Sigmoid colon (tissue), 7 donors: ENCODE data around the gene P3H2. TPM values are rescaled to one million over a fixed set of nuclear protein-coding genes. Genes with fewer than 3 reads are reported as not detected.
"Not testable (repeated sequence)": the region's sequence is repeated elsewhere in the genome, so short reads cannot be mapped to it uniquely, and the experiment has no call there.

Experiments
- DNase-seq: peaks from one replicate; pipeline ENCODE4 v3.0.0-alpha.2; 2019
- H3K27ac ChIP-seq, 4 donors: fragments of 200-600 bp; sonication (generic); one replicate each; pipeline ENCODE4 v1.5.1; 2016 to 2019; ENCODE audit warnings: mild to moderate bottlenecking in 1 of 4
- H3K27me3 ChIP-seq, 3 donors: fragments of 200-600 bp; sonication (generic); one replicate each; pipeline ENCODE4 v1.5.1; 2019; ENCODE audit warnings: mild to moderate bottlenecking in 1 of 3
- H3K36me3 ChIP-seq, 4 donors: fragments of 200-600 bp; sonication (generic); one replicate each; pipeline ENCODE4 v1.5.1; 2016 to 2019
- H3K4me1 ChIP-seq, 4 donors: fragments of 200-600 bp; sonication (generic); one replicate each; pipeline ENCODE4 v1.5.1; 2017 to 2019
- H3K4me3 ChIP-seq, 4 donors: fragments of 200-600 bp; sonication (generic); one replicate each; pipeline ENCODE4 v1.5.1; 2017 to 2019; ENCODE audit warnings: mild to moderate bottlenecking in 2 of 4, moderate library complexity in 1 of 4
- H3K9me3 ChIP-seq, 4 donors: fragments of 200-600 bp in 3 of 4; sonication (generic) in 3 of 4; one replicate each; pipeline versions ENCODE4 v1.5.1 to v1.6.1; 2013 to 2019
- EP300 ChIP-seq, 4 donors: sonication (generic); formaldehyde crosslinking; IDR thresholded peaks; one replicate each; pipeline ENCODE4 v1.6.1; 2017; ENCODE audit warnings: antibody characterized with exemption in 4 of 4
- POLR2A ChIP-seq, 2 donors: fragments of 450-650 bp; IDR thresholded peaks; one replicate each; pipeline ENCODE4 v1.6.1; 2016; ENCODE audit warnings: antibody characterized with exemption in 2 of 2, mild to moderate bottlenecking in 2 of 2, moderate library complexity in 2 of 2
- POLR2AphosphoS5 ChIP-seq, 4 donors: sonication (generic); formaldehyde crosslinking; IDR thresholded peaks; one replicate each; pipeline ENCODE4 v1.6.1; 2017; ENCODE audit warnings: antibody characterized with exemption in 4 of 4
- WGBS, 2 donors: extraction: QIAGEN DNeasy Blood & Tissue Kit; methylation state at CpG; one replicate each; pipeline ENCODE4 v1.1.7; 2013; 5-methylcytosine and 5-hydroxymethylcytosine counted together
- intact Hi-C: fragments of 100-400 bp; cut with DNase I; formaldehyde crosslinking; loops from one replicate; pipeline ENCODE4 v1.15.1; 2023
- polyA plus RNA-seq, 3 donors: library from polyadenylated mRNA; stranded (reverse); fragments of 200-250 nt; gene quantifications; one replicate each; pipeline ENCODE4 v1.2.3, GENCODE V29; 2013
- total RNA-seq, 4 donors: library from RNA; depleted of rRNA; stranded (reverse); fragments of >200 nt; gene quantifications; one replicate each; pipeline ENCODE4 v1.1.0, GENCODE V29; 2016
- TF ChIP-seq, protein P1 (sequence below), 4 experiments: fragments of 450-650 bp in 3 of 4; fragments of 200-600 bp in 1 of 4; IDR thresholded peaks; one replicate each; pipeline ENCODE4 v1.5.1; 2016 to 2019; ENCODE audit warnings: antibody characterized with exemption in 4 of 4, mild to moderate bottlenecking in 3 of 4, moderate library complexity in 2 of 4
- donor health status: healthy with polysubstance abuse.
- donor health status: Bipolar disorder and iron deficiency.
- donor health status: healthy.

The P3H2 gene
- total and polyA plus RNA-seq, 7 donors: 1.8 to 41.7 (median 29.6) TPM

GRCh38 chr3:189966843-189967242, 153.9 kb downstream of the P3H2 start:
- Histone ChIP-seq H3K36me3 (peaks cover 0 to 31% (median 4%) of the 10 kb centered on the region in 4 donors), H3K4me3 (no peak overlapping the region), H3K4me1 (peaks cover 0 to 2% (median under 1%) of the 10 kb centered on the region in 4 donors), H3K27me3 (no peaks in the 10 kb centered on the region), H3K27ac (no peak overlapping the region), H3K9me3 (no peaks in the 10 kb centered on the region)
- TF ChIP-seq POLR2A (IDR thresholded peaks at IDR 0.05) (no peak), EP300 (IDR thresholded peaks at IDR 0.05) (no peak), POLR2AphosphoS5 (IDR thresholded peaks at IDR 0.05) (no peak)
- TF ChIP-seq, protein P1, sequence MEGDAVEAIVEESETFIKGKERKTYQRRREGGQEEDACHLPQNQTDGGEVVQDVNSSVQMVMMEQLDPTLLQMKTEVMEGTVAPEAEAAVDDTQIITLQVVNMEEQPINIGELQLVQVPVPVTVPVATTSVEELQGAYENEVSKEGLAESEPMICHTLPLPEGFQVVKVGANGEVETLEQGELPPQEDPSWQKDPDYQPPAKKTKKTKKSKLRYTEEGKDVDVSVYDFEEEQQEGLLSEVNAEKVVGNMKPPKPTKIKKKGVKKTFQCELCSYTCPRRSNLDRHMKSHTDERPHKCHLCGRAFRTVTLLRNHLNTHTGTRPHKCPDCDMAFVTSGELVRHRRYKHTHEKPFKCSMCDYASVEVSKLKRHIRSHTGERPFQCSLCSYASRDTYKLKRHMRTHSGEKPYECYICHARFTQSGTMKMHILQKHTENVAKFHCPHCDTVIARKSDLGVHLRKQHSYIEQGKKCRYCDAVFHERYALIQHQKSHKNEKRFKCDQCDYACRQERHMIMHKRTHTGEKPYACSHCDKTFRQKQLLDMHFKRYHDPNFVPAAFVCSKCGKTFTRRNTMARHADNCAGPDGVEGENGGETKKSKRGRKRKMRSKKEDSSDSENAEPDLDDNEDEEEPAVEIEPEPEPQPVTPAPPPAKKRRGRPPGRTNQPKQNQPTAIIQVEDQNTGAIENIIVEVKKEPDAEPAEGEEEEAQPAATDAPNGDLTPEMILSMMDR (IDR thresholded peaks at IDR 0.05): no peak
- no peak for DNase-seq
- intact Hi-C loops: loop anchor here (1.0 to 10.0 kb wide), 3 partner anchors 50 to 548 kb away; partner anchors contain the start of gene IL1RAP
- WGBS, 2 donors: 41 to 63% methylated on average over 5 of the region's 5 CpGs

DNA sequence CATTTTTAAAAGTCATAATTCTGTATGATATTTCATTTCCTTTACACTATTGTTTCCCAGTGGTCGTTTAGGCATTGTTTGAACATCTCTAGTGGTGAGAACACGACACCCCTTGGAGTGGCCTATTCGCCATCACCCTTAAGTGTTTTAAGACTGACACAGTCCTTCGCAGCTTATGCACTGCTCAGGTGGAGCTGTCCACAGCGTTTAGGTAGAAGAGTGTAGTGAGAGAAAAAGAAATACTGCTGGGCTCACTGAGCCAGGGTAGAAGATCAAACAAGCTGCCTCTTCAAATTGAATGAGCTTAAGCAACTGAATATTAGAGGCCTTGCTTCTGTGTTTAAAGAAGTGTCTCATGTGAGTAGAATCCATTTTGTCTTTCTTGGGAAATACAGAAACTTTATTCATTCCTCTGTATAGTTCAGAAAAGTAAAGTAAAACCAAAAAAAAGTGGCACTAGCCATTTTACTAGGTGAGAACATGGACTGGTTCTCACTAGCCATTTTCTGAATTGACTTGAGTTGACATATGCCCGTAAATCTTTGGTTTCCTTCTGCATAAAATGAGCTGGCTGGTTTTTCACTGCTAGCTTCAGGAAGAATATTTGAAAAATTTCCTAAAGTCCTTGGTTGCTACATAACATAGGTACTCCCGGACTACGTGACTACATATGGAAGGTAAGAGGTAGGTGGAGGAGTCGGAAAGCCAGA, 155.9 kb downstream of the P3H2 start:
- H3K36me3 ChIP-seq: peaks cover 0 to 14% (median 3%) of the 10 kb centered on the region in 4 donors
- H3K4me1 ChIP-seq: peaks cover 0 to 8% (median 2%) of the 10 kb centered on the region in 4 donors
- WGBS, 2 donors: 76 to 82% methylated on average over 9 of the region's 9 CpGs
- H3K4me3 ChIP-seq: no peak overlapping the region
- TF ChIP-seq POLR2A (IDR thresholded peaks at IDR 0.05) (no peak), EP300 (IDR thresholded peaks at IDR 0.05) (no peak), POLR2AphosphoS5 (IDR thresholded peaks at IDR 0.05) (no peak)
- TF ChIP-seq, protein P1 (IDR thresholded peaks at IDR 0.05): no peak
- intact Hi-C loops: loop anchor here (5.0 to 10.0 kb wide), 3 partner anchors 53 to 898 kb away; partner anchors contain the start of genes GMNC and IL1RAP
- no peaks in the 10 kb centered on the region for H3K9me3 ChIP-seq
- no peak overlapping the region for H3K27ac ChIP-seq
- DNase-seq: no peak
- no peaks in the 10 kb centered on the region for H3K27me3 ChIP-seq

DNA sequence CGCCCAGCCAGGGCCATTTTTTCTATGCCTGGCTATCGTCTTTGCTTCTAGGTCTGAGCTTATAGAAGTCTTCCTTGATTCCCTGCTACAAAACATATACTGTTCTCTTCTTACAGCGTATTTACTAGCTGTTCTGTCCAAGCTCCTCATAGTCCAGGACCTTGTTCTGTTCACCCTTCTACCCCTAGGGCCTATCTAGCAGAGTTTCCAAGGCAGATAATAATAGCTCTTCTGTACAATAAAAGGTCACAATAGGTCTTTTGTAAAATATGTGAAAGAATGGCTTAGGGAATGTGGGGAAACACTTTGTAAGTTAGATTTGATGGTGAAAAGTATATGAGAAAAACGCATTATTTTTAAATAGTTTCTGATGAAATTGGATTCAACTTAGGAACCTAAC, 158.2 kb downstream of the P3H2 start:
- DNase-seq: no peak
- H3K4me3 ChIP-seq: no peak overlapping the region
- intact Hi-C loops: loop anchor here (5.0 to 10.0 kb wide), 2 partner anchors 552 to 900 kb away; partner anchors contain the start of genes GMNC and IL1RAP
- H3K27ac ChIP-seq: peak overlapping the region in 1 of 4 donors; percentile 5
- peaks cover 0 to 13% (median 3%) of the 10 kb centered on the region in 4 donors for H3K36me3 ChIP-seq
- H3K27me3 ChIP-seq: no peaks in the 10 kb centered on the region
- H3K4me1 ChIP-seq: peaks cover 0 to 8% (median 2%) of the 10 kb centered on the region in 4 donors
- TF ChIP-seq, protein P1 (IDR thresholded peaks at IDR 0.05): no peak
- TF ChIP-seq POLR2AphosphoS5 (IDR thresholded peaks at IDR 0.05) (no peak), EP300 (IDR thresholded peaks at IDR 0.05) (no peak), POLR2A (IDR thresholded peaks at IDR 0.05) (no peak)
- WGBS, 2 donors: 84 to 94% methylated on average over 4 of the region's 4 CpGs
- no peaks in the 10 kb centered on the region for H3K9me3 ChIP-seq

GRCh38 chr3:189961522-189962161, 159.1 kb downstream of the P3H2 start:
- peaks cover 0 to 8% (median 2%) of the 10 kb centered on the region in 4 donors for H3K4me1 ChIP-seq
- H3K4me3 ChIP-seq: no peak overlapping the region
- TF ChIP-seq POLR2AphosphoS5 (IDR thresholded peaks at IDR 0.05): no peak
- TF ChIP-seq, protein P1 (IDR thresholded peaks at IDR 0.05): peak; percentile 85 to 91 (median 88)
- 1 to 3% methylated on average over 8 of the region's 8 CpGs for WGBS, 2 donors
- peaks cover 0 to 19% (median 3%) of the 10 kb centered on the region in 4 donors for H3K36me3 ChIP-seq
- intact Hi-C loops: loop anchor here (2.0 to 10.0 kb wide), 4 partner anchors 241 to 901 kb away; partner anchors contain the start of genes CLDN1, GMNC and IL1RAP
- no peaks in the 10 kb centered on the region for H3K27me3 ChIP-seq
- H3K9me3 ChIP-seq: no peaks in the 10 kb centered on the region
- DNase-seq: peak; percentile 85
- H3K27ac ChIP-seq: peak overlapping the region in 2 of 4 donors; percentile 5 to 9

DNA sequence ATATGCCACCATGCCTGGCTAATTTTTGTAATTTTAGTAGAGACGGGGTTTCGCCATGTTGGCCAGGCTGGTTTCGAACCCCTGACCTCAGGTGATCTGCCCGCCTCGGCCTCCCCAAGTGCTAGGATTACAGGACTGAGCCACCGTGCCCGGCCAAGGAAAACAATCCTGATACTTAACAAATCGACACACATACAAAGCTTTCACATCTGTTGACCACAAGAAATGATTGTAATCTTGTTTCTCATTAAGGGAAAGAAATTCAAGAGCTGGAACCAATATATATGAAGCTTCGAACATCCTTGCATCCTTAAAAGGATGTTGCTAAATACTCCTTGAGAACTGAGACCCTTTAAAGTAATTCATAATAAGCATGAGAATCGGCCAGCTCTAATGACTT, 159.6 kb downstream of the P3H2 start:
- H3K27me3 ChIP-seq, H3K4me1 ChIP-seq, H3K4me3 ChIP-seq, H3K9me3 ChIP-seq, H3K27ac ChIP-seq, DNase-seq: not testable (repeated sequence)
- H3K36me3 ChIP-seq: peaks cover 0 to 23% (median 3%) of the 10 kb centered on the region in 4 donors
- intact Hi-C loops: loop anchor here (2.0 to 10.0 kb wide), 4 partner anchors 242 to 901 kb away; partner anchors contain the start of genes CLDN1, GMNC and IL1RAP
- 69 to 75% methylated on average over 10 of the region's 10 CpGs for WGBS, 2 donors
